ENCODE measurements around the gene ABCE1.
A peak's percentile ranks its signal among the peaks of the same experiment; 100 is the strongest.

The ABCE1 gene

GRCh38 chr4:145177906-145178538, 79.9 kb downstream of the ABCE1 start:
- DNase-seq: peak in 1 of 5 donors; percentile 23

DNA sequence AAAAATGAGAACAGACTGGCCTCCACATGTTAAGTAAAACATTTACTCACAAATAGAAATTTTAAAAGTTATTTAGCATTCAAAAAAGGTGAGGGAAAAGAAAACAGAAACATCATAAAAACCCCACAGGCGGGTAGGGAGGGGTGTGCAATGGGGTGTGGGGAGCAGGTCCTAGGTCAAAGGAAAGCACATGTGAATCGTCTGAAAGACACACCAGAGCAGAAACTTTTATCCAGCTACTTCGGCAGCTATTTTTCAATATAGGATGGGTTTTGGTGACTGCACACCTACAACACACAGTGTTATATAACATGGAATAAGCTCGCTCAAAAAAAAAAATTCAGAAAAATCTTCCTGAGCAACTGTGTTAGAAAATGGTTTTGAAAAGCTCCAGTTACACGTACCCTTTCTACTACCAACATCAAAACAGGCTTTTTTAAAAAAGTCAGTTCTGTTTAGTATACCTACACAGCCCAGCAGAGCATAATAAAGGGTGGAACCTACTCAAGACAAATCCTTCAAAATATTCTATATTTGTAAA, 80.7 kb downstream of the ABCE1 start:
- DNase-seq: peak in 2 of 5 donors; percentile 14 to 36
